A204.1 (cell line): ENCODE data around the gene TEX26.

ENCODE experiments used
- FAIRE-seq: peaks from 2 replicates; lab custom pipeline; 2012; peaks lifted over from hg19 to GRCh38; lab: Jason Lieb, UNC

TEX26 gene

DNA sequence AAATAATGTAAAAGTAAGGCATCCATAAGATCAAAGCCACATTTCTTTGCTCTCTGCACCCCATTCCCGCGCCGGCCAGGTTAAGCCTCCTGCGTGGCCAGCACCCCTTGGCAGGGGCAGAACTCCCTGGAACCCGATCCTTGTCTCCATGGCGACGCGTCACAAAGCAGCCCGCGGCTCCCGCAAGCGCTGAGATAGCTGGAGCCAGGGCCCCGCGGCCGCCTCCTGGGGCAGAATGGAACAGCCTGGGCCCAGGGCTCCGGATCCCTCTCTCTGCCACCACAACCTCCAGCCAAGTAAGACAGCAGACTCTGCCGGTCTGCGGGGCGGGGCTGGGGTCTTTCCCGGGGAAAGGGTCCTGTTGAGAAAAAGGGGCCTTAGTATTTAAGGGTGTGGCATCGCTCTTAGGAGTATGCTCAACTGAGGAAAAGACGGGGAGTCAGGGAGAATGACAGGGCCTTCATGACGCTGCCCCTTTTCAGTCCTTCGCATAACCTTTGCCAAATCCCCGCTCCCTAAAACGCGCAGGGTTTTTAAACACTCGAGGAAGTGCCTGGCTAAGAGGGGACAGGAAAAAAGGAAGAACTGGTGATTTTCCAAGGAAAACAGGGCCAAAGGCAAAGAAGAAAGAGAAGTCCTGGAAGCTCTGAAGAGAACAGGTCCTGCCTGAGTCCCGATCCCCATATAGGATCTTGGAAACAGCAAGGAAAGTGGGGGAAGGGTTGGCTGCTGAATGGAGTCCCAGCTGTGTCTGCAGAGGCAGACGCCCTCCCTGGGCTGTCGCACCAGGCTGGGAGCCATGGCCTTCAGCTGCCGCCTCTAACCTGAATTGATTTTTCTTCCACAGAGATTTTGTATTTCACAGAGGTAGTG, at the start of gene TEX26:
TSS of gene TEX26 (plus strand) at position 176 of the 873 bp plus-strand sequence. CDS start at position 236, 60 bp downstream.
- FAIRE-seq: no peak

DNA sequence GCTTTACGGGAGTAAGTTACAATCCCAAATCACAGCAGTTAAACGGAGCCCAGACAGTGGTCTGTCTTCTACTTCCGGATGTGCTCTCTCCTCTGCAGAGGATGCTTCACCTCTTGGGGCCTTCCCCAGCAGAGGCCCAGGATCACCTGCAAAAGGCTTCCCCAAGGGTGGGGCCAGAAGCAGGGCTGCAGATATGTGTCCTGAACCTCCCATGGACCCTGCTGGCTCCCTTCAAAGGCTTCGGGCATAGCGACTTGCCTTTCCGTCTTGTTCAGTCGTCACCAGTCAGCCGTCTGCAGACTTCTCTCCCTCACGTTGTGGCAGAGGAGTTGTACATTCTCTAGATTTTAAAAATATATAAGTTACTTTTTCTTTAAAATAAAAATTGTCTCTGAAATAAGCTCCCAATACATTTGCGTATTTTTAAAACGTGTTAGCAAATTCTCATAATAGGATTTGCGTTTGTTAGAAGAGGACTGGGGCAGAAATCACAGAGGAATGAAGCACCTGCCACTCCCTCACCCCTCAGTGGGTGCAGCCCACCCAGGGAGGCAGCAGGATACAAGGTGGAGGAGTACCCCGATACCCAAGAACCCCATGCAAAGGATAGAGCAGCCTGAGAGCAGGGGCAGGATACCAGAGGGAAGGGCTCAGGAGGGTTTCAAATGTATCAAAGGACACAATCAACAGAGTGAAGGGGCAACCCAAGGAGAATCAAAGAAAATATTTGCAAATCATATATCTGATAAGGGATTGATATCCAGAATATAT, 49.3 kb upstream of the TEX26 start:
- FAIRE-seq: no peak

DNA sequence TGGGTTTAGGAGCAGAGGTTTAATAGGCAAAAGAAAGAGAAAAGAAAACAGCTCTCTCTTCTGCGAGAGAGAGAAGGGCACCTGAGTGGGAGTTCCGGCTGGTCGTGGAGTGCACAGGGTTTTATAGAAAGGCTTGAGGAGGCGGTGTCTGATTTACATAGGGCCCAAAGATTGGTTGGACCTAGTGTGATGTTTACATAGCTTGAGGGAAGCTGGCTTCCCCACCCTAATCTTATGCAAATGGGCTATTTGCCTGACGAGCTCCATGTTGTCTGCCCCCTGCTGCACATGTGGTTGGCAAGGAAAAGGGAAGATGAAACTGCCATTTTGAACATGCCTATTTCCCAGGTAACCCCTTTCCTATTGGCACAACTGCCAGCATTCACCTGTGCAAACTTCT, 47.9 kb upstream of the TEX26 start:
- FAIRE-seq: no peak

DNA sequence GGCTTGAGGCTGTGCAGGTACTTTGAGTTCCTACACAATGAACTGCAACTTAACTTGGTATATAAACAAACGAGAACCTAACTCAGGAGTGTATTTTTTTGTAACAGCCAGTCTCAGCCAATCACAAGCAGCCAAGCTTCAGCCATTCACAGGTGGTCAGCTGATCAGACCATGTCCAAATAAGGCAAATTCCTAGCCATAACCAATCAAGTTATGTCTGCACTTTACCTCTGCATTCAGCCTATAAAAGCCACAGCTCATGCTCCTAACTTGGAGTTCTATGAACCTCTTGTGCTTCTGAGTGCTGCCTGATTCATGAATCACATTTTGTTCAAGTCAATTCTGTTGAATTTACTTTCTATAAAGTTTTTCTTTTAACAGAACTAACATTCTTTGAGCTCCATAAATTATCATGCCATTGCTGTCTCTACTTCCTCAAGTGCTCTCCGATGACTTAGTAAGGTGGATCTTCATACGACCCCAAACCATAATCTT, 43.2 kb upstream of the TEX26 start:
- no peak for FAIRE-seq

DNA sequence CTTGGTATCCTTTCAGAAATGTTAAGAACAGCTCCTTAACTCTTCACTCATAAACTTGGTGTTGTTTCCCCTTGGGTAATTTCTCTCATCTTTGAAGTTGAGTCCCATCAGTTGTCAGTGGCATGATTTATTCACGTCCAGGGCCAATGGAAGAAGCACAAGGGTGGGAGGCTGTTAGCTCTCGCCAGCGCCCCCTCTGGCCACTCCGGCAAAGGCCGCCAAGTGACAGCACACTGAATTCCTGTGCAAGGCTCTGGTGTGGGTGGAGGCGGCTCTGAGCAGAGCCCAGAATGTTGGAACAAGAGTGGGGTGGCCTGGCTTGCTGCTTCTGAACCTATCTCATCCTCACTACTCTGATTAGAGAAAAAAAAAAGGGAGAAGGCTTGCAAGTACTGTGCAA, 39.5 kb upstream of the TEX26 start:
- no peak for FAIRE-seq

DNA sequence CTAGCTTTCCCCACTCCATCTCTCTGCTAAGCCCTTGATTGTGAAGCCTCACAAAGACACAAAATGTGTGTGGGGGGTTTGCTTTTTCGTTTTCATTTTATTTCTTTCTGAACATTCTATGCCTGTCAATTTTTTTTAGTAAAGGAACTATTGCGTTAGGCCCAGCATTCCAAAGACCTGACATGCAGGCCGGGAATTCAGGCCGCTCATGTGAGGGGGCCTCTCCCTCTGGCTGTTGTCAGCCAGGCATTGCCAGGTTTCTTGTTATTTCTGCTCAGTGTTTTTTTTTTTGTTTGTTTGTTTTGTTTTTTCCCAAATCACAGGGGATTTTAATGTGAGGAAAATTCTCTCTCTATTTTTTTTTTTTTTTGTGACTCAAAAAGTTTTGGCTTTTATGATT, 36.7 kb upstream of the TEX26 start:
- no peak for FAIRE-seq

DNA sequence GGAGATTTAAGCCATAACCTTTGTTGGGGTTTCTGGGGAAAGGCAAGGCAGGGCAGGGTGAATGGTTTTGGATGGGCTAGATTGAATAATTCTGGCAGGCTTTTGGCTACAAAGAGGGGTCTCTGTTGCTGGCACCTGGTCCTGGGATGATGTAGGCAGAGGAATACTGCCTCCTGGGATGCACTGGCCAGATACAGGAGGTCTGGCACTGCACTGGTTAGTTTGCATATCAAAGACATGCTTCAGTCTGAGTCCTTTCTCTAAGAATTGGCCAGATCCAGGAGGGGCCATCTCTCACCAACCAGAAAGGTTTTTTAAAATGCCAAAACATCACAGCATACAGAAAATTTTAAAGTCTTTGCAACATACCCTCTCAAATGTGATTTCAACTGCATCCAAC, 34.4 kb upstream of the TEX26 start:
- FAIRE-seq: no peak

DNA sequence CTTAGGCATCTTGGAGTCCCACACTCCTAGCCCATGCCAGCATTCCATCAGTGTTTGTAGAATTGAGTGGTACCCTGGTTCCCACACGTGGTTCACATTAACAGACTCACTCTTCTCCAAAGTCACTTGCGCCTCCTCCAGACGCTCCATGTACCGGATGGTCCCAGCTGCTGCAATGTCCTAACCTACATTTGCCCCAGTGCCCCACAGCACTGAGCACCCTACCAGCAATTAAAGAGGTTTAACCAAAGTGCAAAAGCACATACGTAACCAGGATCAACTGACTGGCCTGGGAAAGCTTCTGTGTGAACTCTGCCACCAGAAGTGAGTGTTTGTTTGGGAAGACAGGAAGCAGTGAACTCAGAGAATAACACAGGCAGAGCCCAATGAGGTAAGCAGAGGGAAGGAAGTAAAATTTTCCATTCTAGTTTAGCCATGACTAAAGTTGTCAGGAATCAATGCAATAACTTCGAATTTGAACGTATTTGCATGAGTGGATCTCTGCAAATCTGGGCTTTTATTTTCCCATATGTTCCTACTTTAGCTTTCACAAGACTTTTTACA, 33.7 kb upstream of the TEX26 start:
- FAIRE-seq: no peak

DNA sequence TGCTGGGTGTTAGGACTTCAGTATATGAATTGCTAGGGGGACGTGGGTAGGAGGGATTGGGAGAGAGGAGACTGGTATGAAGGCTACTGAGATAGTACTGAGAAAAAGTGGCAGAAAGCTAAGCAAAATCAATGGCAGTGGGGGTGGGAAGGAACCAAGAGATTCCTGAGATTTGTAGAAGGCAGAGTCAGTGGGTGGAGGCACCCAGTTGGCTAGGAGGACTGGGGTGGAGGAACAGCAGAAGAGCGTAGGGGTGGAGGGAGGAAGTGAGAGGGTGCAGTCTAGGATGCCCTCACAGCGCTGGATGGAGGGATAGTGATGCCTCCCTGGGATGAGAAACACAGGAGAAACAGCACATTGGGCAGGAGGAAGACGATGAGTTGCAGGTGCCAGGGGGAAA, 32.0 kb upstream of the TEX26 start:
- no peak for FAIRE-seq

DNA sequence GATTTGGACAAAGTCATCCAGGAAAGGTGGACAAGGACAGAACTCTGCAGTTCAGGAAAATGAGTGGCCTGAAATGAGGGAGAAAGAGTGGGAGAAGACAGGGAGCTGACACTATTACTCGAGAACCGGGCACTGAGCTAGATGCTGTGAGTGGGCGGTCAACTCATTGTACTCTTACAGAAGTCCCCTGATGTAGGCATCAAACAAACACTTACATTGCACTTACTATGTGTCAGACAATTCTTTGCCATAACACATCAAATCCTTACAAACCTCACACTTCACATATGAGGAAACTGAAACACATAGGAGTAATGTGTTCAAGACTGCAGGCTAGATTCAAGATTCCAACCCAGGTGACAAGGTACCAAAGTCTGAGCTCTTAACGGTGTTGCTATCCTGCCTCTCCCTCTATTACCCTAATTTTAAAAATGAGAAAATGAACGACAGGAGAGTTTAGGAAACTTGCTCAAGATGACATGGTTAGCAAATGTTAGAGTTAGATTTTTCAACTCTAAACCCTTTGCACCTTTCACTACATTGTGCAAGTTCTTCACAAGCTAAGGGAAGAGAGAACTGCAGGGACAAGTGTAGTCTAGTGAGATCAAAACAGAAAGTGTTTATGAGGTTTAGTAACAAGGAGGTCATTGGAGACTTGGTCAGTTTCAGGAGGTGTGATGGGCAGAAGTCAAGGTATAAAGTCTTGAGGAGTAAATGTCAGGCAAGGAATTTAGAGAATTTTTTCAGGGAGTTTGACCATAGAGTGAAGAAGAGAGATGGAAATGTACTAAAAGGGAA, 31.3 kb upstream of the TEX26 start:
- FAIRE-seq: no peak

DNA sequence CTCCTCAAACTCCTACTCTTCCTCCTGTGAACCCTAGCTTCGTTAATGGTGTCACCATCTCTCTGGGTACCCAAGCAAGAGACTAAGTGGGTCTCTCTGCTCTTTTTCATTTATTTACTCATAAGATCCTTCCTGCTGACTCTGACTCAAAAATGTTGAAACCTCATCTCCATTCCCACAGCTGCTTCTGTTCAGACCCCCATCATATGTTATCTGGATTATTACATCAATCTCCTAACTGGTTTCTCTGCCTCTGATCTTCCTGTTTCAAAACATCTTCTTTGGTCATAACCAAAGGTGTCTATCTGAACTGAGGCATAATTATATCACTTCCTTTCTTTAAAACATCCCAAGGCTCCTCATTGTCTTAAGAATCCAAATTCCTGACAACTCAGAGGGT, 28.4 kb upstream of the TEX26 start:
- no peak for FAIRE-seq

DNA sequence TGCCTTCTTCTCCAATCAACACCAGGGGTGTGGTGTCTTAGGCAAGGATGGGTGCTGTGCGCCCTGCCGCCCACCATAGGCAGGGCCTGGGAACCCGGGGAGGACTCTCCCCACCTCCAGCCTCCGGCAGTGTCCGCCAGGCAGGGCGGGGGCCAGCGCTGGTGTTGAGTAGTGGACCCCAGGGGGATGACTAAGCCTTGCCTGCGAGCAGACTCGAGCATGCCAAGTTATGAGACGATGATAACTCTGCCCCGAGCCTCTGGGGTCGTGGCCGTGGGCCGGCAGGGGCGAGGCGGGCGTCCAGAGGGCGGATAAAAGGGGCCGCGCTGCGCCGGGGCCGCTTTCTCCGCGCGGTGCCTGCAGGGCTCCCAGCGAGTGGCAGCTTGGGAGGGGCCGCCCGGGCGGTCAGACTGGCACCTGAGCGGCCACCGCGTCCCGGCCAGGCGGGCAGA, 26.5 kb upstream of the TEX26 start, which contains the start of gene MEDAG:
TSS of gene MEDAG (plus strand) at position 340 of the 452 bp plus-strand sequence. CDS start 245 bp downstream, outside the sequence.
- no peak for FAIRE-seq

DNA sequence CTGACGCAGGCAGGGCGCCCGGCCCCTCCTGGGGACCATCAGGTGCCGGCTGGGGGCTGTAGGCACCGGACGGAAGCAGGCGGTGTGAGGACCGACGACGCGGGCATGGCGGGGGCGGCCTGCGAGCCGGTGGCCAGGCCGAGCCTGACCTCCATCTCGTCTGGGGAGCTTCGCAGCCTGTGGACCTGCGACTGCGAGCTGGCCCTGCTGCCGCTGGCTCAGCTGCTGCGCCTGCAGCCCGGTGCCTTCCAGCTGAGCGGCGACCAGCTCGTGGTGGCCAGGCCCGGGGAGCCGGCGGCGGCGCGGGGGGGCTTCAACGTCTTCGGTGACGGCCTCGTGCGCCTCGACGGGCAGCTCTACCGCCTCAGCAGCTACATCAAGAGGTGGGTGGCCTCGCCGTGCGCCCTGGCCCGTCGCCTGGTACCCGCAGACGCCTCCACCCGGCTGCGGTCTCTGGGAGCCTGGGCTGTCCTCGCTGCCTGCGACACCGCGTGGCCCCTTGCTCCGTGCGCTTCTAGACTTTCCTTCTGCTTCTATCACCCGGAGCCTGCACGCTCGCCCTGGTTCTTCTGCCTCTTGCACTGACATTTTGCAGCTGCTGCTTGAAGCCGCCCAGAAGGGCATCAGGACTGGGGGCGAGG, 25.9 kb upstream of the TEX26 start:
- FAIRE-seq: no peak

DNA sequence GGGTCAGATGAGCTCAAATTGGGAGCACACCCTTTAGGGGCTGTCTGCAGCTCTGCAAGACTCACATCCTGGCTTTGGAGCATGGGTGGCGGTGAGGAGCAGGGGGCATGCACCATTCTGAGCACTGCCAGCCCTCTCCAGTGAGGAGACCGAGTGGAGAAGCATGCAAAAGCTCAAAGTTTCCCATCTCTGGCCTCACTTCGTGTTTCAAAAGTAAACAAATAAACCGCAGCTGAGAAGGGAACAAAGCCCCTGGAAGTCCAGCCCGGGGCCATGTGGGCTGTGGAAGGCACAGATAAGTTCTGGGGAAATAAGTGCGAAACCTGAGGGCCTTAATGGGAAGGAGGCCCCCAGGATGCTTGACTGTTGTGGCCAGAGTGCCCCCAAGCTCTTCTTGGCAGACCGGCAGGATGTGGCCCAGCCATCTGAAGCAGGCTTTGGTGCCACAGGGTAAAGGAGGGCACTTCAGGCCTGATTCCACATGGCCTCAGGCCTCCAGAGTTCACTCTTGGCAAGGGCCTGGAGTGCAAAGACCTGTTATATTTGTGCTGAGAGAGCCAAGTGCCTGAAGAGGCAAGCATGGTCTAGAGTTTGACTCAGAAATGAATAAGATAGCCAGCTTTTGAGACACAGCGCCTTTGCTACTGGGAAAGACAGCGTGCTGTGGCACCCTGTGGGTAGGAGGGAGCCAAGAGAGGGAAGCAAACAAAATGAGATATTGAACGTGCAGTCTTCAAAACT, 25.2 kb upstream of the TEX26 start:
- no peak for FAIRE-seq

DNA sequence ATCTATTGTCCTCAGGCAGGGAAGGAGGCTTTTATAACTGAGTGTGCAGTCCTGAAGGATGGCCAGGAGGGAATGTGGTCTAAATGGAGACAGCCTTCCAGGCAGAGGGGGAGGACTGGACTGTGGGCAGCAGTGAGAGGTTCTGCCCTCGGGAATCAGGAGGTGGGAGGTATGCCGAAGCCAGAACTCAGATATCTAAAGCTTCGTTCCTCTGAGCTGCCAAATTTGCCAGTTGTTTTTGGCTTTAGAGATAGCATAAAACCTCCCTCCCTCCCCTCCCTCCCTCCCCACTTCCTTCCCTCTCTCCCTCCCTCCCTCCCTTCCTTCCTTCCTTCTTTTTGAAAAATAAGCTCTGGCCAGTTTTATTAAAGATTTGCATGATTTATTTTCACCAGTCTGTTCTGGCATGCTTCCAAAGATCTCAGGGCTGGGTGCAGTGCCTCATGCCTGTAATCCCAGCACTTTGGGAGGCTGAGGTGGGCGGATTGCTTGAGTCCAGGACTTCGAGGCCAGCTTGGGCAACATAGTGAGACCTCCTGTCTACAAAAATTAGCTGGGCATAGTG, 24.0 kb upstream of the TEX26 start:
- no peak for FAIRE-seq

DNA sequence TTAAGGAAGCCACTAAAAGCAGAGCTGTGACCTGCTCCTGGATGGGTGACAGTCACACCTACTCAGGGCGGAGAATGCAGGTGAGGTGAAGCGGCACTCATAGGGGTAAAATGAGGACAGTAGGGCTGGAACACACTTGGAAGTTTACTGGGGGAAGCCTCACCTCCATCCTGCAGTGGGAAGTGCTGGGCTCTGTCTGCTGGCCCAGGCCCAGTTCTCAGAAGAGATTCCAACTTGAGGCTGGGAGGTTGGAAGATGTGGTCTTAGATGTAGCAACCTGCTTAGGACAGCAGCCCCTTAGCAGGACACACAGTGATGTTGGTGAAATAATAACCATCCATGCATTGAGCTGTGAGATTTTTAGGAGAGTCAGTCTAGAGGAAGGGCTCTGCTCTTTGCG, 21.8 kb upstream of the TEX26 start:
- no peak for FAIRE-seq

DNA sequence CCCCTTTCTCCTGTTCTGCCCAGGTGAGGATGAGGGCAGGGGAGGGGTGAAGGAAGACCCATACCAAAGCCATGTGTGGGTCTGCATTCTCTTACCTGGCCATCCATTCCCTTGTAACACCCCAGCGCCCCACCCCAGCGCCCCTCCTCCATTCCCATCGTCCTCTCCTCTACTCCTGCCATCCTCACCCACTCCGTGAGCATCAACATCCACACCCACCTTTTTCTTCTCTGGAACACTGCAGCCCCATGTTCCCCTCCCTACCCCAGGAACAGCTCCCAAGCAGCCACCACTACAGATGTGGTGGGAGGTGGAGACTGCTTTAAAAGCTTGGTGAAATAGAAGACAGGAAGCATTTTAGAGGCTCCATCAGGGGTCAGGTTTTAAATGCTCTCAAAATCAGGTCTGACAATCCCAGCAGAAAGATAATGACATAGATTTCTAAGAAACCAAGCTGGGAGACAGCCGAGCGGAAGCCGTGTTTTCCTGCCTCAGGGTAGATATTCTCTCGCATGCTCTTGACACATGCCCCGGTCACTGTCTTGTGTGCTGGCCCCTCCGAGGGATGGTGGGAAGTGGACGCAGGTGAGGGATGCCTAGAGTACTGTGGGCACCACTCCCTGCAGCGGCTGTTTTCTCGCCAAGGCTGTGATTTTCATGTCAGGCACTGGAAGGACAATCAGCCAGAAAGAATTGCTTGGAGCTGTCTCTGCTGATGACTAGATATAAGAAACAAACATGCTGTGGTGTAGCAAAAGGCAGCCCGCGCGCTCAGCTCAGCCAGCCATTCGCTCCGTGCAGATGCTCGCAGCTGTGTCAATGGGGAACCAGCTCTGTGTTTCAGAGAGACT, 16.5 kb upstream of the TEX26 start:
- FAIRE-seq: no peak

DNA sequence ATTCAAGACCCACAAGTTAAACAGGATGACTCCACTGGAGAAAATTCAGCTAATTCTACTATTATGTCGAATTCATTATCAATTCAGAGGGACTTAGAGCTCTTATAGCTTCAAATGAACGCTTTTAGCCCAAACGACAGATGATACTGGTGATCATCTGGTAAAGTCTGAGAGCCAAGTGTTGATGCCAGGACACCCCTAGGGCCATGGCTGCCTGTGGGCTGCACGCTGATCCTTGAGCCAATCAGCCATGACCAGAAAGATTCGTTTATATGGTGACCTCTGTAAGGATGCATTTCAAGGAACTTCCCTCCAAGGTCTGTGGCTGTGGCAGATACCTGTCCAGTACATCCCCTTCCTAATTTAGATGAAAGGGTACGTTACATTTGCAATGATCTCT, 15.5 kb upstream of the TEX26 start:
- FAIRE-seq: no peak

DNA sequence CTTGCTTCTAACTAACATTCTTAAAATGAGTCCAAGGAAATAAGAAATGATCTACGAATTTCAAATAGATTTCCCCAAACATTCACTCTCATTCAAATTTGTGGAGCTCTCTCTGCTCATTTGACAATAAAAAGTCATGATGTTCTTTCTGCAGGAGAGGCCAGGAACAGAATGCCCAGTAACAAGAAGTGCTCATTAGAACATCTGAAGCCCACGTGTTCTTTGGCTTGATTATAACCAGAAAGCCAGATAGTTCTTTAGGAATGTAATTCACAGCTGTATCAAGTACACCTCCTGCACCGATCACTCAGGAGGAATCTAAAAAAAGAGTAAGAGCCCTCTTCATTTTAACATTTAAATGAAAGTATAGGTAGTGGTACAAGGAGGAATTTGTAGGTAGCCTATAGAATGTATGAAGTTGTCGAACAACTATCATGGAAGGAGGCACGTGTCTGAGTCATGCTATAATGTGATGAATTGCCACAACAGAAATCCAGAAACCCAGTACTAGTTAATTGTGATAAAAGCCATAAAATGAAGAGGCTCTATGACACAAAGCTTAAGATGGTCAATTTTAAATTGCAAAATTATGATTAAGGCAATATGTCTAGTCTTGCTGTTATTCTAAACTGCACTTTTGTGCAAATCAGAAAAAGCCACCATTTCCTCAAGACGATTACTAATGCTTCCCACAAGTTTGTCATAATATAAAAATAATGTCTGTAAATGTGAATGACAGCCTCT, 13.6 kb upstream of the TEX26 start:
- FAIRE-seq: no peak
